Mesodermal cell (in vitro differentiated cells): ENCODE results near the gene GRID1.

ENCODE experiments used
- H3K27ac ChIP-seq: 2 replicates; pipeline ENCODE4 v1.7.0; 2013; ENCODE audit warnings: mild to moderate bottlenecking, low read depth, low read length, moderate library complexity; ENCODE audit not compliant: severe bottlenecking
- H3K36me3 ChIP-seq: 2 replicates; pipeline ENCODE4 v1.7.1; 2013; ENCODE audit warnings: mild to moderate bottlenecking, low read length, moderate library complexity; ENCODE audit not compliant: control insufficient read depth, insufficient read depth
- H3K4me1 ChIP-seq: one replicate; pipeline ENCODE4 v1.7.1; 2013; ENCODE audit warnings: mild to moderate bottlenecking, low read length; ENCODE audit not compliant: insufficient read depth, control insufficient read depth, poor library complexity, severe bottlenecking
- H3K4me3 ChIP-seq: 2 replicates; pipeline ENCODE4 v1.7.0; 2013; ENCODE audit warnings: low read length, control low read depth, mild to moderate bottlenecking; ENCODE audit not compliant: insufficient read depth, poor library complexity, severe bottlenecking; ENCODE audit errors: extremely low read depth
- H3K9me3 ChIP-seq: 2 replicates; pipeline ENCODE4 v1.7.1; 2013; ENCODE audit warnings: mild to moderate bottlenecking, low read length, moderate library complexity; ENCODE audit not compliant: control insufficient read depth
- WGBS, 2 experiments: methylation state at CpG; one replicate each; pipeline ENCODE4 v1.1.5; 2013; ENCODE audit warnings: missing lambda C conversion rate in 2 of 2; ENCODE audit not compliant: insufficient coverage in 2 of 2; 5-methylcytosine and 5-hydroxymethylcytosine counted together

GRID1 gene

GRCh38 chr10:86130041-86130440 lies 236.6 kb downstream of the GRID1 start:
- Histone ChIP-seq H3K4me1 (no peaks in the 10 kb centered on the region), H3K27ac (no peak overlapping the region), H3K36me3 (no peaks in the 10 kb centered on the region), H3K4me3 (no peak overlapping the region), H3K9me3 (no peaks in the 10 kb centered on the region)

GRCh38 chr10:86128360-86128759 lies 238.2 kb downstream of the GRID1 start:
- Histone ChIP-seq H3K36me3 (no peaks in the 10 kb centered on the region), H3K4me1 (no peaks in the 10 kb centered on the region), H3K9me3 (no peaks in the 10 kb centered on the region), H3K4me3 (no peak overlapping the region), H3K27ac (no peak overlapping the region)
- 85 to 100% methylated on average over 3 of the region's 5 CpGs for WGBS, 2 experiments

GRCh38 chr10:86127274-86127819 lies 239.2 kb downstream of the GRID1 start:
- no peaks in the 10 kb centered on the region for H3K4me1 ChIP-seq
- H3K4me3 ChIP-seq: no peak overlapping the region
- H3K36me3 ChIP-seq: no peaks in the 10 kb centered on the region
- no peak overlapping the region for H3K27ac ChIP-seq
- 86 to 89% methylated on average over 6 to 7 of the region's 8 CpGs for WGBS, 2 experiments
- no peaks in the 10 kb centered on the region for H3K9me3 ChIP-seq

GRCh38 chr10:86124734-86125133 lies 241.9 kb downstream of the GRID1 start:
- 86 to 89% methylated on average over 3 of the region's 4 CpGs for WGBS, 2 experiments
- H3K36me3 ChIP-seq: no peaks in the 10 kb centered on the region
- no peak overlapping the region for H3K27ac ChIP-seq
- H3K4me3 ChIP-seq: no peak overlapping the region
- no peaks in the 10 kb centered on the region for H3K4me1 ChIP-seq
- H3K9me3 ChIP-seq: no peaks in the 10 kb centered on the region

- H3K27ac ChIP-seq: no peak overlapping the region
- no peaks in the 10 kb centered on the region for H3K4me1 ChIP-seq
- WGBS, 2 experiments: 62 to 77% methylated on average over 4 to 5 of the region's 6 CpGs
These were observed 242.9 kb downstream of the GRID1 start for GRCh38 chr10:86123715-86124114.

GRCh38 chr10:86123304-86123703 lies 243.3 kb downstream of the GRID1 start:
- no CpG with 5 or more reads among the region's 4 CpGs for WGBS, 2 experiments

More at GRCh38 chr10:86123715-86124114, 242.9 kb downstream of the GRID1 start:
- Histone ChIP-seq H3K9me3 (no peaks in the 10 kb centered on the region), H3K4me3 (no peak overlapping the region), H3K36me3 (no peaks in the 10 kb centered on the region)

GRCh38 chr10:86122646-86123045 lies 243.9 kb downstream of the GRID1 start:
- WGBS, 2 experiments: 84% methylated on average over 2 of the region's 2 CpGs
- Histone ChIP-seq H3K9me3 (no peaks in the 10 kb centered on the region), H3K36me3 (no peaks in the 10 kb centered on the region), H3K4me1 (no peaks in the 10 kb centered on the region), H3K4me3 (no peak overlapping the region), H3K27ac (no peak overlapping the region)

More at GRCh38 chr10:86123304-86123703, 243.3 kb downstream of the GRID1 start:
- Histone ChIP-seq H3K27ac (no peak overlapping the region), H3K9me3 (no peaks in the 10 kb centered on the region), H3K4me3 (no peak overlapping the region), H3K36me3 (no peaks in the 10 kb centered on the region), H3K4me1 (no peaks in the 10 kb centered on the region)

- H3K27ac ChIP-seq: no peak overlapping the region
- H3K4me1 ChIP-seq: no peaks in the 10 kb centered on the region
- no peaks in the 10 kb centered on the region for H3K9me3 ChIP-seq
- WGBS, 2 experiments: 90 to 91% methylated on average over 1 of the region's 1 CpG
- no peak overlapping the region for H3K4me3 ChIP-seq
- no peaks in the 10 kb centered on the region for H3K36me3 ChIP-seq
These were observed 245.4 kb downstream of the GRID1 start for GRCh38 chr10:86121200-86121599.

- H3K36me3 ChIP-seq: no peaks in the 10 kb centered on the region
- H3K27ac ChIP-seq: no peak overlapping the region
- H3K4me1 ChIP-seq: no peaks in the 10 kb centered on the region
- no peak overlapping the region for H3K4me3 ChIP-seq
- no peaks in the 10 kb centered on the region for H3K9me3 ChIP-seq
These were observed 249.5 kb downstream of the GRID1 start for GRCh38 chr10:86117051-86117450.

GRCh38 chr10:86113983-86114382 lies 252.6 kb downstream of the GRID1 start:
- Histone ChIP-seq H3K4me3 (no peak overlapping the region), H3K4me1 (no peaks in the 10 kb centered on the region), H3K9me3 (no peaks in the 10 kb centered on the region), H3K27ac (no peak overlapping the region), H3K36me3 (no peaks in the 10 kb centered on the region)
- 88 to 100% methylated on average over 2 to 3 of the region's 3 CpGs for WGBS, 2 experiments

GRCh38 chr10:86113501-86113900 lies 253.1 kb downstream of the GRID1 start:
- H3K9me3 ChIP-seq: no peaks in the 10 kb centered on the region
- H3K4me3 ChIP-seq: no peak overlapping the region
- 93 to 100% methylated on average over 1 to 3 of the region's 4 CpGs for WGBS, 2 experiments
- no peak overlapping the region for H3K27ac ChIP-seq
- H3K4me1 ChIP-seq: no peaks in the 10 kb centered on the region
- H3K36me3 ChIP-seq: no peaks in the 10 kb centered on the region
